Measurements from ENCODE around the gene C17orf50. TPM values are rescaled to one million over a fixed set of nuclear protein-coding genes. Genes with fewer than 3 reads are reported as not detected.

C17orf50 gene
- total RNA-seq, 1 experiment from 2014 or later = not detected

- DNase-seq (ENCODE audit: low read depth) = peak; percentile 90
These were observed 28.0 kb downstream of the C17orf50 start for GRCh38 chr17:35788477-35789368.

- peak; percentile 65 for DNase-seq (ENCODE audit: low read depth)
These were observed 30.2 kb downstream of the C17orf50 start for GRCh38 chr17:35790841-35791240.

- no peak for DNase-seq (ENCODE audit: low read depth)
These were observed 31.1 kb downstream of the C17orf50 start for GRCh38 chr17:35791681-35792350.

GRCh38 chr17:35793257-35793656 is 32.6 kb downstream of the C17orf50 start:
- DNase-seq (ENCODE audit: low read depth) = no peak

- peak; percentile 37 for DNase-seq (ENCODE audit: low read depth)
These were observed 34.6 kb downstream of the C17orf50 start, which contains the start of gene MMP28 for GRCh38 chr17:35795007-35795870. MMP28 (minus strand) TSS chr17:35795641; CDS start chr17:35795377, 264 bp downstream.

- DNase-seq (ENCODE audit: low read depth) = no peak
These were observed 35.2 kb downstream of the C17orf50 start for GRCh38 chr17:35795871-35796265.

- DNase-seq (ENCODE audit: low read depth) = no peak
These were observed 36.3 kb downstream of the C17orf50 start for GRCh38 chr17:35796942-35797341.

- no peak for DNase-seq (ENCODE audit: low read depth)
These were observed 36.7 kb downstream of the C17orf50 start for GRCh38 chr17:35797370-35797769.

GRCh38 chr17:35797918-35798317 is 37.2 kb downstream of the C17orf50 start:
- DNase-seq (ENCODE audit: low read depth) = no peak

GRCh38 chr17:35799942-35800341 is 39.3 kb downstream of the C17orf50 start:
- DNase-seq (ENCODE audit: low read depth) = peak; percentile 88

- peak; percentile 64 for DNase-seq (ENCODE audit: low read depth)
These were observed 41.0 kb downstream of the C17orf50 start for GRCh38 chr17:35801583-35802224.

GRCh38 chr17:35804658-35805192 is 44.0 kb downstream of the C17orf50 start:
- peak; percentile 87 for DNase-seq (ENCODE audit: low read depth)

- DNase-seq (ENCODE audit: low read depth) = peak; percentile 72
These were observed 46.9 kb downstream of the C17orf50 start for GRCh38 chr17:35807371-35808144.

GRCh38 chr17:35808240-35808961 is 47.7 kb downstream of the C17orf50 start:
- no peak for DNase-seq (ENCODE audit: low read depth)

GRCh38 chr17:35808962-35809854 is 48.5 kb downstream of the C17orf50 start, which contains the start of gene TAF15:
TAF15 (plus strand) TSS chr17:35809484; CDS start chr17:35809570, 86 bp downstream.
- DNase-seq (ENCODE audit: low read depth) = peak; percentile 98

GRCh38 chr17:35809855-35810461 is 49.3 kb downstream of the C17orf50 start:
- DNase-seq (ENCODE audit: low read depth) = no peak

GRCh38 chr17:35811759-35812158 is 51.1 kb downstream of the C17orf50 start:
- no peak for DNase-seq (ENCODE audit: low read depth)

- no peak for DNase-seq (ENCODE audit: low read depth)
These were observed 51.8 kb downstream of the C17orf50 start for GRCh38 chr17:35812456-35812855.

Data from M059J (cell line).